ENCODE results near the gene MCRIP2. TPM values are rescaled to one million over a fixed set of nuclear protein-coding genes. Genes with fewer than 3 reads are reported as not detected.
A peak's percentile ranks its signal among the peaks of the same experiment; 100 is the strongest.

The MCRIP2 gene
- total RNA-seq, 1 donor from 2014 or later, result 24.1 TPM

DNA sequence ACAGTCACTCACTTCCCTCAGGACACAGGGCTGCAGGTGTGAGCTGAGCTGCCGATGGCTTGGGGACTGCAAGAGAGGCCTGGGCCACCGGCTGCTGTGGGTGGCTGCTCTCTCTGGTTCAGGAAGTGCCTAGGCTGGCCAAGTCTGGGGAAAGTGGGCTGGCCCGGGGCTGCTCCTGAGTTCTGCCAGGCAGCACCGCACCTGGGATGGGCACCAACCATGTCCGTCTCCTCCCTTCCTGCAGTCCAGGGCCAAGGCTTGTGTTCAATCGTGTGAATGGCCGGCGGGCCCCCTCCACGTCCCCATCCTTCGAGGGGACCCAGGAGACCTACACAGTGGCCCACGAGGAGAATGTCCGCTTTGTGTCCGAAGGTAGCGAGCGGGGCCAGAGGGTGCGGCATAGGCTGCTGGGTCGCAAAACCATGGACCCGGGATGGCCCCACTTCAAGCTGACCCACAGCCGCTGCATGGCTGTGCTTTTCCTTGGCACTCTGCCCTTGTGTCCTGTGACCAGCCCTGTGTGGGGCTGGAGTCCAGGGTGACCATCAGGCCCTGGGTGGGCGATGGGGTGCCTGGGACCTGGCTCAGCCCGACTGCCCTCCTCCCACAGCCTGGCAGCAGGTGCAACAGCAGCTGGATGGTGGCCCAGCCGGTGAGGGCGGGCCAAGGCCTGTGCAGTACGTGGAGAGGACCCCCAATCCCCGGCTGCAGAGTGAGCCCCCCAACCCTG lies 5.7 kb downstream of the MCRIP2 start:
- no peak for DNase-seq (ENCODE audit: extremely low read depth, low read depth, low spot score)

DNA sequence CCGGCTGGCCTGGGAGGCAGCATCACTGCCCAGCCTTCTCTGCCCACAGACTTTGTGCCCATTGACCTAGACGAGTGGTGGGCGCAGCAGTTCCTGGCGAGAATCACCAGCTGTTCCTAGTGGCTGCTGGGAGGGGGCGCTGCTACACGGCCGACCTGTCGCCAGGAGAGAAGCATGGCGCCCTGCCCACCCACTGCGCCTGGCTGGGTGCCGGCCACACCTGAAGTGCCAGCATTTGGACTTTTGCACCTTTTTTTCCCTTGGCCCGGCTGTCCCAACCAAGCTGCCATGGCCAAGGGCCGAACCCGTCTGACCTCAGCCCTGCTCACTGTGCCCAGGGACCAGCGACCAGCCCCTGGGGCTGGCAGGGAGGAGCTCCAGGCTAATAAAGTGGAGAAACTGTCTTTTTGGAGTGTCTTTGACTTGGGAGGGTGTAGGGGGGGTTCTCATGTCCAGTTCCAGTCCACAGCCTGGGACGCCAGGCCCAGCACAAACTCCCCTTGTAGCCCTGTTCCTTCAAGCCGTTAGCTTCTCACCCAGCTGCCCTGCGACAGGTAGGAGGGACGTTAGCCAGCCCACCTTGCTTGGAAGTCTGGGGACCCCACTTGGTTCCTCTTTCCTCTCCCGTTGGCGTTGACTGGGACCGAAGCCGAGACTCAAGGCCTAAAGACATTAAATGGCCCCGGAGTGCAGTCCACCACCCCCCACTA lies 6.6 kb downstream of the MCRIP2 start:
- DNase-seq (ENCODE audit: extremely low read depth, low read depth, low spot score), result no peak

DNA sequence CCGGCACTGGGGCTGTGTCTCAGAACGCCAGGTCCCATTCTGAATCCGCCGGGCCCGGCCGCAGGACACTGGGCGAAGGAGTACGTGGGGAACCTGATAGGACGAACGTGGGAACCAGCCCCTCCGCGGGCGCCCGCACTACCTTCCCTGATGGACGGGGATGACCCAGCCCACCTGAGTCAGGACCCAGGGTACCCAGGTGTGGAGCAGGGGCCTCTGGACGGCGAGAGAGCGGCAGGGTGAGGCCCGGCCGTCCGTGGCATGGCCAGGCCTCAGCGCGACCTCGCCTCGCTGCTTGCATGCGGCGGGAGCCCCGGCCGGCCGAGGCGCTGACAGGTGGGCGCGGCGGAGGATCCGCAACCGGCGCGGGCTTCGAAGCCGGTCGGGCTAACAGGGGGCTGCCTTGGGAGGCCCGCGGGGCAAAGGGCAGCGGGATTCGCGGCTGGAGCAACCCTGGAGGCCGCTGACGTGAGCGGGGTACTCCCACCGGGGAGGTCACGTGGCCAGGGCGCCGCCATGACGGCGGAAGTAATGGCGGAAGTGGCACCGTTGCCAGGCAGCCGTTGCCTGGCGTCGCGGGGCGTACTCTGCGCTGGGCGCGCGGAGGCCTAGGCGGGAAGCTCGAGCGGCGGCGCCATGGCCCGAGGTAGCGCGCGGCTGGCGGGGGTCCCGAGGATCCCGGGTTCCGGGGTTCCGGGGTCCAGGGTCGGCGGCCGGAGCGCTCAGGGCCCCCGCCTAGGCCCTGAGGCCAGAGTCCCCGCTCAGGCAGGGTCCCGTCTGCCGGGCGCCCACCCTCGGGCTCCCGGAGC lies 7.4 kb downstream of the MCRIP2 start, which contains the start of gene WDR90:
Gene WDR90 (plus strand): TSS at position 585 of the 809 bp plus-strand sequence. CDS start 52 bp downstream, at position 637.
- DNase-seq (ENCODE audit: extremely low read depth, low read depth, low spot score), result peak; percentile 25

DNA sequence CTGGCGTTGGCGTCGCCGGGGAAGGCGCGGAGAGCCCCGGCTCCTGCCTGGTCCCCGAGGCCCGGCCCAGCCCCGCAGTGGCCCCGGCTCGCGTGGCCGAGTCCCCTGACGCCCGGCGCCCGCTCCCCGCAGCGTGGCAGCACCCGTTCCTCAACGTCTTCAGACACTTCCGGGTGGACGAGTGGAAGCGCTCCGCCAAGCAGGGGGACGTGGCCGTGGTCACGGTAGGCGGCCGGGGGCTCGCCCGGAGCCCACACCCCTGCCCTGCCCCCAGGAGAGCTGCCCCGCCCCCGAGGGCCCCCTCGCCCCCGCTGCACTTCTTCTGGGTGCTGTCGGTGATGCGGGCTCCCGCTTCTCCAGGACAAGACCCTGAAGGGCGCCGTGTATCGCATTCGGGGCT lies 8.0 kb downstream of the MCRIP2 start:
- no peak for DNase-seq (ENCODE audit: extremely low read depth, low read depth, low spot score)

DNA sequence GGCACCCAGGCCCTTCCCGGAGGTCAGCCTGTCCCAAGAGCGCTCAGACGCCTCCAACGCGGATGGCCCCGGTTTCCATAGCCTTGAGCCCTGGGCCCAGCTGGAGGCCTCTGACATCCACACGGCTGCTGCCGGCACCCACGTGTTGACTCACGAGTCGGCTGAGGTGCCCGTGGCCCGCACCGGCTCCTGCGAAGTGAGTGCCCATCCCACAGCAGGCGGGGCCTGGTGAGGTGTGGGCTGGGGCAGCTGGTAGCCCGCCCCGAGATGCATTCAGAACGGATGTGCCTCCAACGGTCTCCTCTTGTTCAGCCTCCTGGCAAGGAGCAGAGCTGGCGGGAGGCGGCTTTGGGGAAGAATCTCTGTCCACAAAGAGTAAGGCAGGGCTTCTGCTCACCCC lies 10.2 kb downstream of the MCRIP2 start:
- DNase-seq (ENCODE audit: extremely low read depth, low read depth, low spot score), result no peak

DNA sequence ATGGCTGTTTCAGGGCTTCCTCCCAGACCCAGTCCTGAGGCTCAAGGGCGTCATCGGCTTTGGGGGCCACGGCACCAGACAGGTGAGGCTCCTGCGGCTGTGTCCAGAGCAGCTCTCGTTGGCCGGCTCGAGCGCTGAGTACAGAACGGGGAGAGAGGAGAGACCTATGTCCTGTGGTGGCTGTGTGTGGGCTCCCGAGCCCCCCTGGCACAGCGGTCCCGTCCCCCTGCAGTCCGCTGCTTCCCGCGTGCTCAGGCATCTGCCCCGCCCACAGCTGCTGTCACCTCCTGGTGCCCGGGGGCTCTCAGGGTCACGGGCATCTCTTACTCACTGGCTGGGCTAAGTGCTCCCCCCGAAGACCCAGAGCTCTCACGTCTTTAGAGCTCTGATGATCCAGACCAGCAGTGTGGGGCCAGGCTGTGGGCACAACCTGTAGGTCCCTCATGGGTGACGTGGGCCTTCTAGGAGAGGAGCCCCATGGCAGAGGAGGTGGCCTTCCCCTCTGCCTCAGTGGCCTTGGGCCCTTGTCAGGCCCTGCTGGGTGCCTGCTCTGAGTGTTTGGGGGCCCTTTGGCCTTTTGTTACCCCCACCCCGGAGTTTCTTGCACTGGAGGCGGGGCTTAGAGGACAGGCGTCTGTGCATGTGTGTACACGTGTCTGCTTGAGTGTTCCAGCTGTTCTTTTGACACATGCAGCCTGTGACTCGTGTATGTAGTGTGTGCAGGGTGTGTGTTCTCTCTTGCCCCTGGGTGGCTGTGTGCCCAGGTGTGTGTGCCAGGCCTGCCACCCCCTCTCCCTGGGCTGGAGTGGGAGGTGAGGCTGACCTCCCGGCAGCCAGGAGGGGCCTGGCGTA lies 11.1 kb downstream of the MCRIP2 start:
- DNase-seq (ENCODE audit: extremely low read depth, low read depth, low spot score), result no peak

DNA sequence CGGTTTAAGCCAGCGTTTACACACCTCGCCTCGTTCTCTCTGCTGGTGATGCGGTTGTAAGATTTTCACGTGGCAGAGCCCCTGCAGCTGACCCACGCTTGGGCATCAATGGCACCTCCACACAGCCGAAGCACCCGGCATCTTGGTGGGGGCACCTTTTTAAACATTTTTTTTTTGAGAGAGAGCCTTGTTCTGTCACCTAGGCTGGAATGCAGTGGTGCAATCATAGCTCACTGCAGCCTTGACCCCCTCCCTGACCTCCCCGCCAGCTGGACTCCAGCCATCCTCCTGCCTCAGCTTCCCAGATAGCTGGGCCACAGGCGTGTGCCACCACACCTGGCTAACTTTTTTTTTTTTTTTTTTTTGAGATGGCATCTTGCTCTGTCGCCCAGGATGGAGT lies 12.4 kb downstream of the MCRIP2 start:
- no peak for DNase-seq (ENCODE audit: extremely low read depth, low read depth, low spot score)

DNA sequence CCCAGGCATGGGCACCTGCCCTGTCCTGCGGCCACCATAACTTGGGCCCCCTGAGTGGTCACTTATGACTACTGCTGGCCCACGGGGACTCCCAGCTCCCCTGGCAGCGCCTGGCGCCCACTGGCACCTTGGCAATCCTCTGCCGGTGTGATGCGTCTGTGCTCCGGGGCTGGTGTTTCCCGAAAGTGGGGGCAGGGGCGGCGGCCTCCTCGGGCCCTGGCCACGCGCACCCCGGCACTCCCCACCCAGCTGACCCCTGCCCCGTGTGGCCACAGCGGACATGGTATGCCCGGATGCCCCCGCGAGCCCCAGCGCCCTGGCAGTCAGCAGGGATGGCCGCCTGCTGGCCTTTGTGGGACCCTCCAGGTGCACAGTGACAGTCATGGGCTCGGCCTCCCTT lies 15.9 kb downstream of the MCRIP2 start:
- DNase-seq (ENCODE audit: extremely low read depth, low read depth, low spot score), result no peak

DNA sequence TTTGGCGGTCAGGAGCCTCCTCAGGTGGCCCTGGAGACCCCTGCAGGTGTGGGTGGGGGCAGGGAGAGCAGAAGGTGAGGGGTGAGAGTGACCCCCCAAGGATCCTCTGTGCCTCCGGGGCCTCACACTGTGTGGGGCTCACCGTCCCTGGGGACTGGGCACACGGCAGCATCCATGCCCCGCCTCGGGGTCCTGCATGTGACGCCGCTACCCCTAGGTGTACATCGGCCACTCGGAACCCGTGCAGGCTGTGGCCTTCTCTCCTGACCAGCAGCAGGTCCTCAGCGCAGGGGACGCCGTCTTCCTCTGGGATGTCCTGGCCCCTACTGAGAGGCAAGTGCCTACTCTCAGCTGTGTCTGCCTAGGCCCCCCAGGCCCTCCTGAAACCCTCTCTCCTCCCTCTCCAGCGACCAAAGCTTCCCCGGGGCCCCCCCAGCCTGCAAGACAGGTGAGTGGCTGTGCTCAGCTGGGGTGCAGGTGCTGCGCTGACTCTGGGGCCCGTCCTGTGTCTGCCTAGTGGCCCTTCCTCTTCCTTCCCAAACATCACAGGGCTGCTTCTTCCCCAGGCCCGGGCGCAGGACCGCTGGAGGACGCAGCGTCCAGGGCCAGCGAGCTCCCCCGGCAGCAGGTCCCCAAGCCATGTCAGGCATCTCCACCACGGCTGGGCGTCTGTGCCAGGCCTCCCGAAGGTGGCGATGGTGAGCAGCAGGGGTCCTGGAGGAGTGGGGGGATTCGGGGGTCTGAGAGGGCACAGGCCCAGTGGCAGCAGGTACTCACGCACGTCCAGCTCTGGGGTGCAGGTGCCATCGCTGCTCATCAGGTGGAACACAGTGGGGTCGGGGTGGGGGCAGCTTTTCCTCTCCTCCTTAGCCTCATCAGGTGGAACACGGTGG lies 17.3 kb downstream of the MCRIP2 start:
- no peak for DNase-seq (ENCODE audit: extremely low read depth, low read depth, low spot score)

DNA sequence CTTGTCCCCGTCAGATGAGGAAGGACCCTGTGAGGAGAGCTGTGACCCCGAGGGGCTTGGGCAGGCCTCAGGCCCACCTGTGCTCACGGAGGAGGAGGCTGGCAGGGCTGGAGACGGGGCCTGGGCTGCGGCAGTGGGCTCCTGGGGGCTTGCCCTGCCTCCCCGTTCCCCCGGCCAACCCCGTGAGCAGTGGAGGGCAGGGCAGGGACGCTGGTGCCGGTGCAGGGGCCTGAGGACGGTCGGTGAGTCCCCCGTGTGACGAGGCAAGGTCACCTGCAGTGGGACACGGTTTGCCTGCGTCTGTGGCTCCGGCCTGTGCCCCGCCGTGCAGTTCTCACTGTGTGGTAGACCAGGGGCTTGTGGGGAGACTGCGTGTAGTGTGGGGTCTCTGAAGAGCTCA lies 18.0 kb downstream of the MCRIP2 start:
- DNase-seq (ENCODE audit: extremely low read depth, low read depth, low spot score), result no peak

DNA sequence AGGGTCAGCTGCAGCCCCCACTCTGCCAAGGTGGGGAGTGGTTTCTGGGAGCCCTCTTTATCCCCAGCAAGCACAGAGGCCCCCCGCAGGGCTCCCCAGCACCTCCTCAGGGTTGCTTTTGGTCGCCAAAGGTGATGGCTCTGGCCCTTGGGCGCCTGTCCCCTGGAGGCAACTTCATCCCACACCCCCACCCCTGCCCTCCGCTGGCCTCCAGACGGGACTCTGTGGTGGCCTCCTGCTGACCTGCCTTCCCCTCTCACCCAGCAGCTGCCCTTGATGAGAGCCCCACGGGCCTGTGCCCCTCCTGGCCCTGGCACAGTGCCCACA lies 18.5 kb downstream of the MCRIP2 start:
- DNase-seq (ENCODE audit: extremely low read depth, low read depth, low spot score), result no peak

DNA sequence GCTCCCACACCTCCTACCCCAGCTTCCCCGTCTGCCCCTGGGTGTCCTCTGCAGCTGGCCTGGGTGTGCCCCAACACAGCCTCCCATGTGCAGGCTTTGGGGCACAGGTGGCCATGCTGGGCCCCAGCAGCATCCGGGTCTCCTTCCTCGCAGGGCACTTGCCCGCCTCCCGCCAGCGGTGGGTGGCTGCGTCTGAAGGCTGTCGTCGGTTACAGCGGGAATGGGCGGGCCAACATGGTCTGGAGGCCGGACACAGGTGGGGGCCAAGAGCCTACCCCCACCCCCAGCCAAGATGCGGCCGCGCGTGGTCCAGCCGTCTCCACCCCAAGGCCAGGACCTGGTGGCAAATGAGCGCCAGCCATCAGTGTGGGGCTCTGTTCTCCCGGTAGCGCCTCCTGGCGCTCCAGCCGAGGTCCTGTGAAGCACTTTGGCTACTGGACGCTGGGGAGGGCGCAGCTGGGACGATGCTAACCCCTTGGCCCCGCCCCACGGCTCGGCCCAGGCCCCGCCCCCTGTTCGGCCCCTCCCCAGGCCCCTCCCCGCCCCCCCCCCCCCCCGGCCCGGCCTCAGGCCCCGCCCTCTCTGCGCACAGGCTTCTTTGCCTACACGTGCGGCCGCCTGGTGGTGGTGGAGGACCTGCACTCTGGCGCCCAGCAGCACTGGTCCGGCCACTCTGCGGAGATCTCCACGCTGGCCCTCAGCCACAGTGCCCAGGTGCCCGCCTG lies 19.0 kb downstream of the MCRIP2 start:
- no peak for DNase-seq (ENCODE audit: extremely low read depth, low read depth, low spot score)

DNA sequence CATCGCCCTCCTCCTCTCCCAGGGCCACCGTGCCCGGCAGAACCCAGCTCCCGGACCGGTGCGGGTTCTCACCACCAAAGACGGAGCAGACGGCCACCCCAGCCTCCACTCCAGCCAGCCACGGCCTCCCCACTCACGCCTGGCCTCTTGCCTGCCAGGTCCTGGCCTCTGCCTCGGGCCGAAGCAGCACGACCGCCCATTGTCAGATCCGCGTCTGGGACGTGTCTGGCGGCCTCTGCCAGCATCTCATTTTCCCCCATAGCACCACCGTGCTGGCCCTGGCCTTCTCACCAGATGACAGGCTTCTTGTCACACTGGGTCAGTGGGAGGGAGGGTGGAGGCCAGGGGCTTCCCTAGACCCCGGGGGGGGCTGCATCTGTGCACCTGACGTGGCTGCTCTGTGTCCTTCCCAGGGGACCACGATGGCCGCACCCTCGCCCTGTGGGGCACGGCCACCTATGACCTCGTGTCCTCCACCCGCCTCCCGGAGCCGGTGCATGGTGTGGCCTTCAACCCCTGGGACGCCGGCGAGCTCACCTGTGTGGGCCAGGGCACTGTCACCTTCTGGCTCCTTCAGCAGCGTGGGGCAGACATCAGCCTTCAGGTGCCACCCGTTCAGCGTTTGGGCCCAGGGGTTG lies 19.7 kb downstream of the MCRIP2 start:
- no peak for DNase-seq (ENCODE audit: extremely low read depth, low read depth, low spot score)

DNA sequence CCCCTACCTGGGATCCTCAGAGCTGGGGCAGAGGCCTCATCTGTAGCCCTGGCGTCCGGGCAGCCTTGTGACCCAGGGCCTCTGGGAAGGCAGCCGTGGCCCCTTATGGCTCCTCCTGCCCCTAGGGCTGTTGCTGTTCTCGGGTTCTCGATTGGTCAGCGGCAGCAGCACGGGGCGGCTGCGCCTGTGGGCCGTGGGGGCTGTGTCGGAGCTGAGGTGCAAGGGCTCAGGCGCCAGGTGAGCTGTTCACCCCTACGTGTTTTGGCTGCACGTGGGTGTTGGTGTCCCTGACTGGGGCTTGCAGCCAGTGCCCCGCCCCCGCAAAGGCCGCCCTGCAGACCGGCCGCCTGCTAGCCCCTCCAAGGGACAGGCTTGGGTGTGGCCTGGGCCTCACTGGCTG lies 20.5 kb downstream of the MCRIP2 start:
- no peak for DNase-seq (ENCODE audit: extremely low read depth, low read depth, low spot score)

DNA sequence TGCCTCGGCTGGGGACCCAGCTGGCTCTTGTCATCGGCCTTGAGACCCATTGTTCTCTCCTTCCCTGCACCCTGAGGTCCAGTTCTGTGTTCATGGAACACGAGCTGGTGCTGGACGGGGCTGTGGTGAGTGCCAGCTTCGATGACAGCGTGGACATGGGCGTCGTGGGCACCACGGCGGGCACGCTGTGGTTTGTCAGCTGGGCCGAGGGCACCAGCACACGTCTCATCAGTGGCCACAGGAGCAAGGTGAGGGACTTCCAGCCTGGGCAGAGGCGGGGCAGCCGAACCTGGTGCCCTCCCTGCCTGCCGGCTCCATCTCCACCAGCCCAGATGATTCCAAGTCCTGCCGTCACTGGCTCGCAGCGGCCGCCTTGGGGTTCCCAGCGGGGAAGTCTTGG lies 21.0 kb downstream of the MCRIP2 start:
- DNase-seq (ENCODE audit: extremely low read depth, low read depth, low spot score), result no peak

DNA sequence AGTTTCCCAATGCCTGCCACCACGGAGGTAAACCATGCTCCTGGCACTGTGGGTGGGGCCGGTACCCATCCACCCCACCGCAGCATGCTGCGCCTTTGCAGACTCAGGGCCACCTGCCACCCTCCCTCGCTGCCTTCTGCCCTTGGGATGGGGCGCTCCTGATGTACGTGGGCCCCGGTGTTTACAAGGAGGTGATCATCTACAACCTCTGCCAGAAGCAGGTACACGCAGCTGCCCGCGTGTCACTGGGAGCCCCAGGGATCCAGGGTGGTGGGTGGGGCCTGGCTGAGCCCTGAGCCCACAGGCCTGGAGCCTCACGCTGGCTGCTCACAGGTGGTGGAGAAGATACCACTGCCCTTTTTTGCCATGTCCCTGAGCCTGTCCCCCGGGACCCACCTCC lies 24.9 kb downstream of the MCRIP2 start:
- DNase-seq (ENCODE audit: extremely low read depth, low read depth, low spot score), result no peak

DNA sequence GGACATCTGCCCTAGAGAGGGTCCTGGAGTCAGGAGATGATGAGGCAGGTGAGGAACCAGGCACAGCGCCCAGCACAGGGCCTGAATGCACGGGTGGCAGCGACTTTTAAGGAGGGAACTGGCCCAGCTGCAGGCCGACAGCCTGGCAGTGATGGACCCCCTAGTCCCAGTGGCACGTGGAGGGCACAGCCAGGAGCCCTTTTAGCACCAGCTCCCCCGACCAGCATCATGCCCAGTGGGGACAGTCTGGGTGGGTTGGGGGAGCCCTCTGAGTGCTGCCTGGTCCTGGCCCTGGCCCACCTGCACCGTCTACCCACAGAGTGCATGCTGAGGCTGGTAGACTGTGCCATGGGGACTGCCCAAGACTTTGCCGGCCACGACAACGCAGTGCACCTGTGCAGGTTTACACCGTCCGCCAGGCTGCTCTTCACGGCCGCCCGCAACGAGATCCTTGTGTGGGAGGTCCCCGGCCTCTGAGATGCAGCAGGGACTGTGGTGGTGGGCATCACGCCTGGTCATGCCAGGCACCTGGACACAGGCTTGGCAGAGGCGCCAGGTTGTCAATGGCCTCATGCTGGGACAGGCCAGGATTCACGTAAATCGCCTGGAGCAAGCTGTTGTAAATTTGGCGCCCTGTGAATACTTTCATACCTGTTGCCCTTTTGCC lies 25.6 kb downstream of the MCRIP2 start:
- no peak for DNase-seq (ENCODE audit: extremely low read depth, low read depth, low spot score)
